ENCODE measurements around the gene HOXA13.

GRCh38 chr7:27200761-27201579 is 1.1 kb upstream of the HOXA13 start:
- TF ChIP-seq CTCF (IDR thresholded peaks at IDR 0.05) (no peak), POLR2AphosphoS5 (IDR thresholded peaks at IDR 0.05) (no peak)
